GM12872 (cell line): ENCODE data around the gene CHPF.

Source experiments
- CTCF ChIP-seq: IDR thresholded peaks from 3 replicates; pipeline ENCODE4 v1.5.1; 2011; ENCODE audit warnings: low read depth, mild to moderate bottlenecking, low read length, moderate library complexity; ENCODE audit not compliant: insufficient read depth

The CHPF gene

DNA sequence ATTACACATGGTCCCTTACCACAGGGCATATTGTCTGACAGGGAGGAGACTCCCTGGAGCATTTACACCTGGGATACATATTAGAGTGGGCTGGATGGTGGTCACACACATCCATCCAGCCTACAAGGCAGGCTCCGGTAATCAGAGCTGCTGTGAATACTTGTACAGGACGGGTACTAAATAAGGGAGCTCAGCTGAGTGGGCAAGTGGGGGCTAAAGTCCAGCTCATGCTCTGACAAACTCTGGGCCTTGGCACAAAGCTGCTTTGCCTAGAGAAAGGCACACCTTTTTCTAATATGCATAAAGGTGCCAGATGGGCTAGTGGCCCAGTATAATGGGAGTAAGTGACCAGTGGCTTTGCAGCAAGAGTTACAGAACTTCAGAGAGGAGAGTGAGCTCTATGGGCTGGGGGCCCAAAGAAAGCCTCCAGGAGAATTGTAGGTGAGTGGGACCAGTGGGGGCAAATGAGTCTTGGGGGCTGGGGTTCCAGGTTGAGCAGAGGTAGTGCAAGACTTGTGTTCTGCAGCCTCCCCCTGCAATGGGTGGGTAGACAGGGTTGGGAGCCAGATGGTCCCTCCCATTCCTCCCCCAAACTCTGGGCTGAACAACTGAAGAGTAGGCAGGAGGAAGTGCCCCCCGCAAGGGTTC lies 1.8 kb upstream of the CHPF start:
- TF ChIP-seq CTCF = no peak

DNA sequence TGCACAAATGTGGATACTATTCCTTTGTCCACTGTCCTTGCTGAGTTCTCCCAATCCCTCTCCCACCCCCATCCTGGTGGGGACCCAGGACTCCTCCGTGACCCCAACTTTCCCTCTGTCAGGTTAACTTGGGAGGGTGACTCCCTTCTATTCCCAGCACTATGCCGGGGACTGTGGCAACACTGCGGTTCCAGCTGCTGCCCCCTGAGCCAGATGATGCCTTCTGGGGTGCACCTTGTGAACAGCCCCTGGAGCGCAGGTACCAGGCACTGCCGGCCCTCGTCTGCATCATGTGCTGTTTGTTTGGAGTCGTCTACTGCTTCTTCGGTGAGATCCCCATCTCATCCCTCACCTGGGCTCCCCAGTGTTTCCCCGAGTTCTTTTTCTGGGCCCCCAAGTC lies 958 bp upstream of the CHPF start:
- no peak for TF ChIP-seq CTCF

DNA sequence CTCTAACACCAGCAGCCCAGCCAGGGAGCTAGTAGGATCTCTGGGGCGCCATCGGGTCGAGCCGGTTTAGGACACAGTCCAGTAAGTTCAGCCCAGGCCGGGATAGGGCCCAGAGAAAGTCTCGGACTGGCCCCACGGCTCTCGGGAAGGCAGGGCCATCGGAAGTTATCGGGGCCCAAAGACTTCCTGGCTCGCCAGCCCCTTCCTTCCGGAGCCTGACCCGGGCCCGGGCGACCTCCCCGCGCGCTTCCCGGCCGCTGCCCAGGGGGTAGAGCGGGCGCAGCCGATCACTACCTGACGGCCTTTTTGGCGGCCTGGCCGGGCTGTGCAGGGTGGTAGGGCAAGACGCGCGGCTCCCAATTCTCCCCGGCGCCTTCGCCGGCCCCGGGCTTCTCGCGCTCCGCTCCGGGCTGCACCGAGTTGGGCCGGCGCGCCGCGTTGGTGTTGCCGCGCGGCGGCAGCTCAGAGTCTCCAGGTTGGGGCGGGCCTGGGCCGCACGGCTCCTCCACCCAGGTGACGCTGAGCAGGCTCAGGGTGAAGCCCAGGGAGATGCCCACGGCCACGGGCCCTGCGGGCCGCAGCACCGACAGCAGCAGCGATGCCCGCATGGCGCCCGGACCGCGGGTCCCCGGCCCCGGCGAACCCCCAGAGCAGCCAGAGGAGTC lies 546 bp downstream of the CHPF start:
- no peak for TF ChIP-seq CTCF

DNA sequence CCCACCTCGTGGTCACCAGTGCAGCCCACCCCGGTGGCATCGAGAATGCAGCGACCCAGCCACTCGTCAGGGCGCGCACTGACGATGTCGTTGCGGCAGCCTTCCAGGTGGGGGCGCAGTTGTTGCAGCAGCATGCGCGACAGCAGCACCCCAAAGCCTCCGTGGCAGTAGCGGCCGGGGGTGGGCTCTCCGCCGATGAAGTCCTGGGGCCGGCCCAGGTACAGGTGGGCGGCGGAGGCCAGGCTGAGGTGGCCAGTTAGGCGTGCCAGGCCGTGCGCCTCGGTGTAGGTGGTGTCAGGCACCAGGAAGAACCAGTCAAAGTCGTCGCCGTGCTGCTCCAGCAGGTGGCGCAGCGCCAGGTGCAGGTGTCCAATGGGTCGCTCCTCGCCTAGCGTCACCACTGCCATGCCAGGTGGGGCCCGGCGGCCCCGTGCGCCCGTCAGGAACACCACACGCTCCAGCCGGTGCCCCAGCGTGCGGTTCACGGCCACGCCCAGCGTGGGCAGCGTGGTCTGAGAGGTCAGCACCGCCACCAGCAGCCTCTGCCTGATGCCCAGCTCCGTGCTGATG lies 1.9 kb downstream of the CHPF start:
- TF ChIP-seq CTCF = peak; percentile 93

DNA sequence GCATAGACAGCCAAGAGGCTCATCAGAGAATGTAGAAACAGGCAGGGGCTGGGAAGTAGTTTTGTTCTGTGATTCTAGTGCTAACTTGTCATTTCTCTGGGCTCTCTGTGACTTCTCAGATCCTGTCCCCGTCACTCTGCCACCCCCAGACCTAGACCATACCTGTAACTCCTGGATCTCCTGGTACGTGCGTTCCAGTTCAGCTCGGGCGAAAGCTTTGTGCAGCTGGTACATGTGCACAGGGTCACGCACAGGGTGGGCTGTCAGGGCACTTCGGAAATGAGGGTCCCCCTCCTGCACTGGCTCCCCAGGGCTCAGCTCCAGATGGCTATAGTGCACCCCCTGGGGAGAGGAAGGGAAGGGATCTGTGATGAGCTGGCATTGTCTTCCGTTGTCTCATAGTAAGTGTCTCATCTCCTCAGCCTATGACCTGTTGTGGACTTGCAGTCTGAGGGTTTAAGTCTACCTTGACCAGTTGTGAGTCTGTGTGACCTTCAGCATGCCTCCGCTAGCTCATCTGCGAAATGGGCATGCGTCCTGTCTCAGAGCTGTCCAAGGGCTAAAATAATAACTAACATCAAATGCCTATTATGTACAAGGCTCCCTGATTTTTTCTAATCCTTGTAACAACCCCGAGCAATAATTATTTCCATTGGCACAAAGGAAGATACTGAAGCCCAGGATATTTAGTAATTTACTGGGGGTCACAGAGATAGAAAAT lies 2.7 kb downstream of the CHPF start:
- no peak for TF ChIP-seq CTCF

DNA sequence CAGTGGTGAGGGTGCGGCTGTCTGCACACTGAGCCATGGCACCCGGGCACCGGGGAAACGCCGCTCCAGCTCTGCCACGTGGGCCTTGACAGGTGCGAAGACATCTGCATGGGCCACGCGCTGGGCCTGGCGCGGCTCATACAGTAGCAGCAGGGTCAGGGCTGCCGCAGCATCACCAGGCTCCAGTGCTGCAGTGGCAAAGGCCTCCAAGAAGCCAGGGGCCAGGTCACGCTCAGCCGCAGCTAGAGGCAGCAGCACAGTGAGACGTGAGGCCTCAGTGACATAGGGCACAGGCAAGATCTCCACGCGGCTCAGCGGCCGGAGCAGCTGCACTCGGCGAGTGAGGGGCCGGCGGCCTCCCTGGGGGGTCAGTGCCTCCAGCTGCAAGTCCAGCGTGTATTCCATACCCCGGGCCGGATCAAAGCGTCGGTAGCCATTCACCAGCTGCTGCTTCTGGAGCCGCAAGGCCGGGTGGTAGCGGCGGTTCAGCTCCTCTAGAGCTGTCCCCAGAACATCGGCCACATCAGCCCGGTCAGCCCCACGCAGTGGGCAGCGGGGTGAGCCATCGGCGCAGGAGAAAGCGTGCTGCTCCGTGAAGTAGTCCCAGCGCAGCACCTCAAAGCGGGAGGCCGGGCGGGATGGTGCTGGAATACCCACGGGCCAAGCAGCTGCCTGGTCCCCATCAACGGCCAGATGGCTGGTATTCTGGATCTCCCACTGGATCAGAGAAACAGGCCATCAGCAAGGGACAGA lies 3.5 kb downstream of the CHPF start:
- TF ChIP-seq CTCF = no peak
